Measurements from ENCODE around the gene DGKG.
A peak's percentile ranks its signal among the peaks of the same experiment; 100 is the strongest.

Gene DGKG

DNA sequence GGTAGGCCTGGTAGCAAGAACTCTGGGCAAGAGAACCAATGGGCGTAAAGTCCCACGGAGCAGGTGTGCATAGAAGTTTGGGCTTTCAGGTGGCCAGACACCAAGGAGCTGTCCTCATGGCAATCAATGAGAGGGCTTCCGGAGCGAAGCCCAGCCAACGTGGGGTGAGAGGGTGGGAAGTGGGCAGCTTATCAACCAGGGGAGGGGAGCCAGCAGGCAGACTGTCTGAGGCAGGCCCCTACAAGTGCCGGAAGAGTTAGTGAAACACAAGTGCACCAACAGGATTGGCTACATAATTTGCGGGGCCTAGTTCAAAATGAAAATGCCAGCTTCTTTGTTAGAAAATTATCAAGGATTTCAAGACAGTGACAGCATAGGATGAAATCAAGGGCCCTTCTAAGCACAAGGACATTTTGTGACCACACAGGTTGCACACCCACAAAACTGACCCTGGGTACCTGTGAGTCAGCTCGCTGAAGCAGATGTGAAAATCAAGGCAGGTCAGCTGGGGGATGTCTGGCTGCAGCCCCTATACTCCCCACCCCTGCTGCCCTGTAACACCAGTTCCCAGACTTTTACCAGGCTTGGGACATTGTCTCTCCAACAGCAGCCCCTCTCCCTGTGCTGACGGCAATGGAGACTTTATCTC, 151.1 kb downstream of the DGKG start:
- DNase-seq (ENCODE audit: low read depth), result no peak

DNA sequence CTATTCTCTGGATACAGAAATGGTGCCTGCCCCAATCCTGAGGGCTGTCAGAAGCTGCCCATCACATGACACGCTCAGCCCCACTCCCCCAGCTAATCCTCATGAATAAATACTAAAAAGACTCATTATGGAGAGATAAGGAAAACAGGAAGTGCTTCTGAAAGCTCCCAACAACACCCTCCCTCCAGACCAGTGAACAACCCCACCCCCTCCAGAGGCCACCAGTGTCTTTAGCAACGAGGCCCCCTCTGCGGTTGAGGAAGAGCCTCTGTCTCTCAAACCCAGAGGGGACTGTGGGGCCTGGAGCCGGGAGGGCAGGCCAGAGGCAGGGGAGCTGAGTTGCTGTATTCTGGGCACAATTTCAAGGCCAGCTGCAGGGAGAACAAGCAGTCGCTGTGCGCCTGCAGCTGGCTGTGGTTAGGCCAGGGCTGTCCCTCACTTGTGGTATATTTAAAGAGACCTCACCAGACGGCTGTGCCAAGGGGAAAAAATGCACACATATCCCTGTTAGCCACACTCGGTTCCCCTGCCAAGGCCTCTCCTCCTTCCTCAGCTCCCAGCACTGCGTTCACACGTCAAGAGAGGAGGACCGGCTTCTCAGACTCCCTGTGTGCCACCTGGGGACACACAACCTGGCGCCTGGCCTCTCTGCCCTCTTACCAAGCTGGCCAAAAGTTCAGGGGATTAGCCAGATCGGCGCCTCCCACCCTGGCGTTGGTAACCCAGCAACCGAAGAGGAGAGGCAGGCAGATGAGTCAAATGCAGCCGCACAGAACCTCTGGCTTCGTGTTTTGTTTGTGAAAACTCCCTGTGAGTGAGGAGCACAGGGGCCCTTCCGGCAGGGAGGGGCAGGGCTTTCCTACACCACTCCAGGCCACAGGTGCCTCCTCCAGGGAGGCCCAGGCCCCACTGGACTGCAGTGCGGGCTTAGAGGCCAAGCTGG, 152.0 kb downstream of the DGKG start:
- DNase-seq (ENCODE audit: low read depth), result peak; percentile 82

DNA sequence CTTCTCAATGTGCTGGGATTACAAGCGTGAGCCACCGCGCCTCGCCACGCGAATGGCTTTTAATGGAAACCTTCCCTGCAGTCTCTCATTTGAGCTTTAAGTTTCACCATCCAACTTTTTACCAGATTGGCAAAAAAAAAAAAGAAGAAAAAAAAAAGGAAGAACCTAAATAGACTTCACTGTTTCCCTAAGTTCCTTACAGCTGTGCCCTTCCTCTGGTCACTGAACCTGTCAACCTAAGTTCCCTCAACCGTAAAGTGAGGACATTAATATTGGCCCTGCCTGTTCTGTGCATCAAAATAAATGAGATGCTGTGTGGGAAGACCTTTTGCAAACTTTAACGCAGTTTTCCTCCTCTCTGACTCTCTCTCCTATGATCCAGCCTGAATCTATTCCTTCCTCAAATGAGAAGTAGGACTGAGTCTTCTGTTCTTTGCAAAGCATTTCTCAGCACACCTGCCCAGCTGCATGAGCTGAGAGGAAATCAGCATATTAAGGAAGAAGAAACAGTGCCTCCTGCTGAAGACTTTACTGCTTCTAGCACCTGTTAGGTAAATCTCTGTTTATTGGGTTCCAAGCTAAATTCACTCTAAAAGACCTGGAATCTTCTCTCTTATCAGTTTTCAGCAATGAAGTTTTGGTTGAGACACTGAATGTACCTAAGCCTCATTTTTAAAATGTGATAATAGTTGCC, 153.6 kb downstream of the DGKG start:
- no peak for DNase-seq (ENCODE audit: low read depth)

DNA sequence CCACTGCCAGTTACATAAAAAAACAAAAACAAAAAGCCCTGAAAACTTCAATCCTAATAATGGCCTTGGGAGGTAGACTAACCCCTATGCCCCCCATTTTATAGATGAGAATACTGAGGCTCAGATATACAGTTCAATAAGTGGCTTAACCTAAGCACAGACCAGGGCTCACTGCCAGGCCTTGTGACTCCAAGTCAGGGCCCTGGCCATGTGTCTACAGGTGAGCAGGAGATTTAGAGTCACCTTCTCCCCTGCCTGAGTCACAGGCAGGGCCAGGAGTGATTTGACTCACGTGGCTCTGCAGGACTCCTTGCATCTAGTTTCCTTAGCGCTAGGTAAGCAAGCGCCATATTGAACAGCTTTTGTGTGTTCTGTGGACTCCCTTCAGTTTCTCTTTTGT, 154.5 kb downstream of the DGKG start:
- no peak for DNase-seq (ENCODE audit: low read depth)

DNA sequence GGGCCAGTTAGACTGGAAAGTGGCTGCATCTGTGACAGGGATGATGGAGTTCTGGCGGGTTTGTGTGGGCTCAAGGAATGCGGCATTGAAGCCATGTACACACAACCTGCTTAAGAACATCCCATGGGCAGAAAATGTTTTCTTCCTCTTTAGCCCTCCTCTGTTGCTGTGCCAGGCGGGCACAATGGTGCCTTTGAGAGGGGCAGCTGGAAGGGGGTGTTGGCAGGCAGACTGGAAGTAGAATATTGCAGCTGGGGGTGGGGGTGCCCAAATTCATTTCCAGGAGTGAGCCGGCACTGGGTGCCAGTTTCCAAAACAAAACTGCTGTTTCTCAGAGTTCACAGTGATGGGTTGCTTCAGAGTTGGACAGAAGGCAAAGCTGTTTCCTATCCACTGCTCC, 161.3 kb downstream of the DGKG start:
- DNase-seq (ENCODE audit: low read depth), result no peak

DNA sequence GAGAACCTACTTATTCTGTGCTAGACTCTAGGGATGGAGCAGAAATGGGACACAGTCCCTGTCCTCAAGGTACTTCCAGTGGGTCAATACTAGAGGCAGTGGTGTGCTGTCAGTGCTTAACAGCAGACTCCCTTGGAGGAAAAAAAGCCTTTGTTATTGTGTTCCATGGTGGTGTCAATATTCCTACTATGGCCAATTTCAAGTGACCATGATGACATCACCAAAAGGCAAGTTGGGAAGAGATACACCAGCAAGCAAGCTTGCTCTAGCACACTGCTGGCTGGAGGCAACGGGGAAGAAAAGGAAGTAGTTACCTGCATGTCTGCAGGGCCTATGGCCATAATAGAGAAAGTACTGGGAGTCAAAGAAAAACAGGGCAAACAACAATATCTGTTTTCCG, 163.6 kb downstream of the DGKG start:
- DNase-seq (ENCODE audit: low read depth), result no peak

DNA sequence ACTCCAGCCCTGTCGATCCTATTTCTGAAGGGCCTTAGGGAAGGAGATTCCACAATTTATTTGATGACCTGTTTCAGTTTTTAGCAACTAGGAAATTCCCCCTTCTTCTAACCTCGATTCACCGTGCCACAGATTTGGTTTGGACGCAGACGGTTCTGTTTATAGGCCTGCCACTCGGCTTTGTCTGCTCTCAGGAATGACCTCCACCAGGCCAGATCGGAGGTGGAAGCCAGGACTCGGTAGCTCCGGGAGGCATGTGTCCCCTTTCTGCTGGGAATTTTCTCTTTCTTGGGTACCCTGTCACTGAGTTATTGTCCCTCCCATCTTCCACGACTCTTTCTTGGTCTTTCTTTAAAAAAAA, 167.6 kb downstream of the DGKG start:
- DNase-seq (ENCODE audit: low read depth), result no peak

DNA sequence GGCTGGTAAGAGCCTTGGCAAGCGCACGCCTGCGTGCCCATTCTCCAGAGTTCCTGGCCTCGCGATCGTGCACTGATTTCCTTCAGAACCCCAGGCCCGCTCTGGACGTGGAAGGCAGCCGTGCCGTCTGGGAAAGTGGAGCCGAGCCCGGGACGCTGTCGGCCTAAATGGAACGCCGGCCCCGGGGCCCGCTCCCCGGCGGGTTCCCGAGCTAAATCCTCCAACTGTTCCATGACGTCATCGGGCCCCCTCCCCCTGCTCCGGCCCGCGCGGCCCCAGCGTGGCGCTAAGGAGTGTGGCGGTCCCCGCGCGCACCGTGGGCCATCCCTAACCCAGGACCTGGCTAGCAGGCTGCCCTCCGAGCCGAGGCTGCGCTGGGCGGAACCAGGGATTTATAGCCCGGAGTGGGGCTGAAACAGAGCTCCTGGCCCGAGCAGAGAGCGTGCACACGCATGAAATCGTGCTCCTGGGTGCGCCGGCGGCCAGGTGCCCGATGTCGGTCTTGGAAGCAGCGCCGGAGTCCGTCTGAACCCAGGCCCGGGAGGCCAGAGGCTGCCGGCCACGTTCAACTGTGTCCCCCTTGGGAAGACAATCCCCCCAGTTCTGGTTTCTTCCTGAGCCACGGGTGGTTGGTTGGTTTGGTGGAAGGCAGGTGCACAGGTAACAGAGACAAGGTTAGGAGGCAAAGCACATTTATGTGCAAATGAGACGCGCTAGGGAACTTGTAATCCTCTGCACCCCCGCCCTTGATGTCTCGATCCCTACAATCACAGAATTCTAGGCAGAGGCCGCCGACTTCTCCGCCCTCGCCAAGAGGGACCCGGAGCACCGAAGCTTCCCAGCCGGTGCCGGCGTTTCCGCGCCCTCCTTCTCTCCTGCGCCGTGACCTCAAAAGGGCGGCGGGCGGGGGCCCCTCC, 168.2 kb downstream of the DGKG start:
- no peak for DNase-seq (ENCODE audit: low read depth)

DNA sequence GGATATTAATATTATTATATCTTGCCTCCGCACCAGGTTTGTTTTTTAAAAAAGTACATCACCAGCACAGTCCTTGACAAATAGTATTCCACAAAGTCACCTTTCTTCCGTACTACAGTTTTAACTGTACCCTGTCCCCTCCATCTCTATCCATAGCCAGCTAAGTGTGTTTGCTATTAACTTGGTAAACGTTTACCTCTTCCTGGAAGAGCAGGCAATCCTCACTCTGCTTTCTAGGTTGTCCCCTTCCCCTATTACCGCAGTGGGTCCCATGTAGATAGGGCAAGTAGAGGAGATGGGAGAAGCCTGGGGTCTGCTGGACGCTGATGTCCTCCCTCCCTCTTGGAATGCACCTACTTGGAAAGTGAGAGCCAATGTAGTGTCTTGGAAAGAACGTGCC, 169.2 kb downstream of the DGKG start:
- DNase-seq (ENCODE audit: low read depth), result no peak

DNA sequence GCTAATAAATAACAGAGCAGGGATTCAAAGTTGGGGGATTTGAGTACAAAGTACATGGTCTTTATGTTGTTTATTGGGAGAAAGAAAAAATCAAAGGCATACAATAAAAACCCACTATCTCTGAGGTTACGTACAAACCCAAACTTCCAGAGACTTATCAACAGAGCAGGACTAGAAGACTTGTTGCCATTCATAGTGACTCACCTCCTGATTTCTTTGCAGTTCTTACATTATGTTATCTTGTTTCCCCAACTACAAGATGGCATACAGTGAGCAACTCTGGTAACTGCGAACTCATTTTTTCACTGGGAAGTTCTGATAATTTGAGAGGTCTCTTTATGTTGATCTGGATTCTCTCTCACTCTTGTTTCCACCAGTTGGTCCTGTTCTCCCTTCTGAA, 172.5 kb downstream of the DGKG start:
- DNase-seq (ENCODE audit: low read depth), result peak; percentile 81

DNA sequence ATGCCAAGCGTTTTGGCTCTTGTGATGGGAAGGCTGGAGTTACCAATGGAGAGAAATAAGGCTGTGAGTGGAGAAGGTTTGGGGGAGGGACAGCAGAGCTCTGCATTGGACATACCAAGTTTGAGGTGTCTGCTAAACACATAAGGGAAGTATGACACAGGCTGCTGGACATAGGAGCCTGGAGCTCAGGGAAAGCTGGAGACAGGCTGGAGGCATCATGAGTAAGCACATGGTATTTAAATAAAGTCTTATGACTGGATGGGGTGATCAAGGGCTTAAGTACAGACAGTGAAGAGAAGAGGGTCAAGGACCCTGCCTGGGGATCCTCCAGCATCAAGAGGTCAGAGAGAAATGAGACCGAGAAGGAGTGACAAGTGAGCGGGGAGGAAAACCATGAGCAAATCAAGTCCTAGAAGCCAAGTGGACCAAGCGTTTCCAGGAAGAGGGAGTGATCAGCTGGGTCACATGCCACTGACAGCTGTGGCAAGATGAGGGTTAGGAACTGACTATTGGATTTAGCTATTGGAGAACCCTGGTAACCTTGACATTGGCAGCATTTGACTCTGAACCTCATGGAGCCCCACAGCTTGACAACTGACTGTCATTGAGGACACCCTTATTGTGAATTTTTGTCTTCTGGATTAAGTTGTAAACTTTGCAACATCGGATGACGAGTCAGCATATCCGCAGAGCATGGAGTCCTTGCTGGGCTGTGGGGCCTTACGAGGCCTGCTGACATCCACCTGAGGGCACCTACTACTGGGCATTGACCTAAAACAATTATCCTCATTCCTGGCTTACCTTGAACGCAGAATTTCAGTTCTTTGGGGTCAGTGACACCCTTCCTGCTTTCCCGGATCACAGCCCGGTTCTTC, 174.4 kb downstream of the DGKG start:
- no peak for DNase-seq (ENCODE audit: low read depth)

DNA sequence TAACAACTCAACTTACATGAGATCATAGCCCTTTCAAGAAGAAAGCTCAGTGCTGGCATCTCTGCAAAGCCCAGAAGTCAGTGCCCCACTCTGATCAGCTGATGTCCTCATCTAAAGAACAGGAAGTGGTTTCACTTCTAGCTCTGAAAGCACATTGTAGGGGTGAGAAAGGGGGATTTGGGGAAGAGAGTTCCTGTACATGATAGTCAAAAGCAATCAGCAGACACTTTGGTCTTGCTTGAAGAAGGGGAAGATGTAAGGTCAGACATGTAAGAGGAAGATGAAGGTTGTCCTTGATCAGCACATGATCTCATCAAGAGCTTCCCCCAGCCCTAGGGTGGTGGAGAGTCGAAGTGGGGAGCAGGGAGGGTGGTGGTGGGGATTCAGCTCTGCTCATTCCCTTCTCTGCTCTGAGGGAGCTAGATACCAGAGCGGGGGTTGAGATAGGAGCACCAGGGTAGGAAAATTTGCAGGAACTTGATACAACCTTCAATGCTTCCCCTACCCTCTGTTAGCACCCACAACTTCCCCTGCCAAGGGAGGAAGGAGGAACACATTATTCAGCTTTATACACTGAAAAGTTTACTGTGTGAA, 176.7 kb downstream of the DGKG start:
- no peak for DNase-seq (ENCODE audit: low read depth)

DNA sequence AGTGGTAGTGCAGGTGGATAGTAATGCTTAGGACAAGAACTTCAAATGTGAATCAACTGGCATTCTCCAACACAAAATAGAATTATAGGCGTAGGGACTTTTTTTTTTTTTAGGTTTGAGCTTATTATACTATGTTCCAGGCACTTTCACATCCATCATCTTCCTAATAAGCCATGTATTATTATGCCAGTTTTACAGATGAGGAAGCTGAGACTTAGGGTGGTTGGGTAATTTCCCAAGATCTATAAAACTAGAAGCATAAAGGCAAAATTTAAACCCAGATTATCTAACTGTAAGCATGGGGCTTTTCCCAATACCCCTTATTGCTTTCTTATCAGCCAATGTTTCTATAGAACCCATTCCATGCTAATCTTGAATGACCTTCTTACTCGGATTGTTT, 178.0 kb downstream of the DGKG start:
- DNase-seq (ENCODE audit: low read depth), result no peak

DNA sequence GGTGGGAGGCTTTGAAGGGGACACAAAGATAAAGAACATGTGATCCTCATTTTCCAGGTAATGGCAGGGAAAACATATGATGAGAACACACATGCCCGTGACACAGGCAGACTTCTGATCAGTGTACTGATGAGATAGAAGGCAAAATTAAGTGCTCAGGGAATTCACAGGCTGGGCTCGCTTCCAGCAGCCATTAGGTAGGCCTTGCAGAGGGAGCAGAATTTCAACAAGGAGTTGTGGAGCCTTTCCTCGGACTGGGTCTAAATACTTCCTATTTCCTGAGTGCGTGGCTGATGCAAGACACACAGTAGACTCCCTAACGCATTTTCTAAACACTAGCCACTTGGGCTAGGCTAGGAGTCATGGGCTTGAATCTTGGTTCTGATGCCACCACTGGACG, 179.2 kb downstream of the DGKG start:
- DNase-seq (ENCODE audit: low read depth), result no peak

DNA sequence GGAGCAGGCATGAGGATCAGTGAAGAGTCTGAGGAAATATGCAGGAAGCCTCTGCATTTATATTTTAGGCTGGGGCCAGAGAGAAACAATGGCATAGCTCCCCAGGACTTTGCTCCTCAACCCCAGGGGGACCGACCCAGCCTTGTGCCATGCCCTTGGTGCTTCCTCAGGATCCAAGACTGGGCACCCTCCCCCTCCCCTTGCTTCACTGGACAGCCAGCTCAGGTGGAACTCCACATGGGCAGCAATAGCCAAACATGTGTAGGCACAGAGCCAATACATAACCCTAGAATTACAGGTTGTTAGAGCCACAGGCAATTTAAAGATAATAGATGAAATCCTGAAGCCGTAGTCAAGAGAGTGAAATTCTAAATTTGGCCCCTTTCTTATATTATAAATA, 180.1 kb downstream of the DGKG start:
- DNase-seq (ENCODE audit: low read depth), result no peak

DNA sequence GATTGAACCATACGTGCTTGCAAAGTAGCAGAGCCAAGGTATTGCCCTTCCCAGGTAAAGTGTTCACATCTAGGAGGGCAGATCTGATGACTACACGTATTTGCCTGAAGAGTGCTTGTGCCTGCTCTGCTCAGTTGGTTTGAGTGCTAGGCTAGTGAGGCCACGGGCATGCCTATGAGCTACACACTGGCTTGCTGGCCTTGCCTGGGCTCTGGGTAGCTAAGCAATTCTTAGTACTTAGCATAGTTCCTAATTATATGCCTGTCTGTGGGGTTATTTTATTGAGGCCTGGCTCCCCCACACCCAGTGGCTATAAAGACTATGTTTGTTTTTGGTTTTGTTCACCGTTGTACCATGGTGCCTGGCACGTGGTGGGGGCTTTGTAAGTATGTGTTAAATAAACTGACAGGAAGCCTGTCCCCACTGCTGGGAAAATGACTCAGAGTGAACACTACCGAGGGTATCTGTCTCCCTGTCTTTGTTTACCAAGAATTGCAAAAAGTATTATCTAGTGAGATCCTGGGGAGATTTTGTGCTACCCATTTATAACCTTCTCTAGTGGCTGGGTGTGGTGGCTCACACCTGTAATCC, 181.0 kb downstream of the DGKG start:
- peak; percentile 21 for DNase-seq (ENCODE audit: low read depth)

DNA sequence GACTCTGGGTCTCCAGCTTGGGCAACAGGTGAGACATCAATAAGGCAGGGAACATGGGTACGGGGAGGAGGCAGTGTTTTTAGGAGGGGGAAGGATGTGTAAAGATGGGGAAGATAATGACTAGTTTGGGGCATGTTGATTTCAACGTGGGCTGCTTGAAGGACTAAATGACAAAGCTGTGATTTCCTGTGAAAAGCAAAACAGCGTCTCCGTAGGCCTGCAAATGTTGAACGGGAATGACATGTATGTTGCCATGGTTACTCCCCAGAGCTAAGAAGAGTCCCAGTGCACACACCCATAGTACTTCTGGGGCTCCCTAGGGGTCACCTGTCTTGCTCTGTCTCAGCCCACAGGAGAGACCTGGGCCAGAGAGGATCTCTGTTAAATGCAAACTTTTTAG, 181.9 kb downstream of the DGKG start:
- no peak for DNase-seq (ENCODE audit: low read depth)

DNA sequence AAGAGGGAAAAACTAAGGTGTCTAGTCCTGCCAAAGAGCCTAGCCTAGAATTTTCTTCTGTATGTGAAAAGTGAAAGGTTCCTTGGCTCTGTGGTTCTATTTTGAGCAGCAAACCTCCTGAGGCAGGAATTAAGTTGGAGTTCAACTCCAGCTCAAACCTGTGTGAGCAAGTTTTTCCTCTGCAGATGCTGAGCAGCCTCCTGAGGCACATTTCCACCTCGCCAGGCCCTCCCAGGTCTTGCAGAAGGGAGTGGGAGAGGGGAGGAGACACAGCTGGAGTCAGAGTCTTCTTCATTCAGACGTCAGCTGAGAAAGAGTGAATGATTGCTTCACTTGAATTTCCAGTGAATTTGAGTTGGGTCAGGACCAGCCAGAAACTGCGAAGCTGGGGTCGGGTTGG, 183.6 kb downstream of the DGKG start:
- DNase-seq (ENCODE audit: low read depth), result no peak

DNA sequence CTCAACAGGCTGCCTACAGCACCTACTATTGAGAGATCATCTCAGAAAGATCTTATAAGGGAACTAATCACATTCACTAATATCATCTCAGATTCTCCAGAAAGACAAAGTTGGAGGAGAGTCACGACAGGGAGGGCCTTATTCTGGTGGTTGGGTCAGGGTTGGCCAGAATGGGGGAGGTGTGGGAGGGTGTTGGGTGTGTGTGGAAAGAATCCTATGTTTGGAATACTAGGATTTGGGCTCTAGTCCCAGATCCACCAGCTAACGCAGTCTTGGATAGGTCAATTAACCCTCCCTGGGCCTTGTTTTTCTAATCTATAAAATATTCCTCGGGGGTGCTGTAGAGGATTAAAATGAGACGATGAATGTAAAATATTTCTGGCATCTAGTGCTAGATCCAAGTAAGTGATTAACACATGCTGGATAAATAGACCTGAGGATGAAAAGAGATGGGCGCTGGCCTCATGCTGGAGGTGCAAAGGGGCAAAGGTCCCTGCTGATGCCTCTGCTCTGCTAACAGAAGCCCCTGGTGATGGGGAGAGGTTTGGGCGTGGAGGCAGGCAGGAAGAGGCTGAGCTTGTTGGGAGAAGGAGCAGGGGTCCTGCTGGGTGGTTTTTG, 185.6 kb downstream of the DGKG start:
- no peak for DNase-seq (ENCODE audit: low read depth)

All from amniotic epithelial cell (primary cell).